Measurements from ENCODE around the gene TAF5L. TPM values are rescaled to one million over a fixed set of nuclear protein-coding genes. Genes with fewer than 3 reads are reported as not detected.

TAF5L gene
- total RNA-seq, 4 donors from 2014 or later: 14.9 to 26.1 (median 18.4) TPM

DNA sequence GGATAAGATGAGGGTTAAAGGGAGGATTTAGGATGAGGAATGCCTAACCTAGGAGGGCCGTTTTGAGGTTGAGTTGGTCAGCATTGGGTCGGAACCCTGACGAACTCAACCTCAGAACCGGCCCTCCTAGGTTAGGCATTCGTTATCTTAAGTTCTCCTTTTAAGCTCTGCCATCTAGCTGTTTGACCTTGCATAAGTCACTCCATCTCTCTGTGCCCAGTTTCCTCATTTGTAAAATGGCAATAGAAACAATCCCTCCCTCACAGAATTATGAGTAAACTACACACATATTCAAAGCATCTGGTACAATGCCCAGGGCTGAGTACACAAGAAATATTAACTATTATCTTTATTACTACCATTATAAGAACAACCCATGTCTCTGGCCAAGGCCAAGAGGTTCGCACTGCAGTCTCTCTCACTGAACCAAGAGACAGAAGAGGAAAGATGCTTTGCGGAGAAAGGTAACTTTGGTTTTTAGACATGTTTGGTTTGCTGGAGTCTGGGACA, 72.2 kb downstream of the TAF5L start:
- intact Hi-C loops (cut with DNase I): no loop called here
- WGBS, 2 donors: 92 to 96% methylated on average over 7 of the region's 7 CpGs

DNA sequence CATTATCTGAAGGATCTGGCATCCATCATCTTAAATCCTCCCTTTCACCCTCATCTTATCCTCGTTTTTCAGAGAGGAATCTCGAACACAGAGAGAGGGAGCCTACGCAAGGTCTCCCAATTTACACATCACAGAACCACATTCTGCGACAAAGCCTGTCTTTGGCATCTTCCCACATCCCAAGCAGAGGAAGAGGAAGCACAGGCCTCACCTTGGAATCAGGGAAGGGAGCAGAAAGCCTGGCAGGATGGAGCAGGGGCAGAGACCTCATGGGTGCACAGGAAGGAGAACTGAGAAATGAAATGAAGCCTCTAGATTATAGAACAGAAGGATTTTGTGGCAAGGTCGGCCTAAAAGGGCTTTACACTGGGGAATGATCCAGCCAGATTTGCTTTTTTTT, 73.2 kb downstream of the TAF5L start:
- Histone ChIP-seq H3K4me1 (peaks cover 11 to 27% of the 10 kb centered on the region in 2 donors), H3K9me3 (no peaks in the 10 kb centered on the region), H3K4me3 (replicated peaks in 1 of 3) (no peak overlapping the region), H3K27me3 (no peaks in the 10 kb centered on the region), H3K27ac (no peak overlapping the region), H3K36me3 (no peaks in the 10 kb centered on the region)
- DNase-seq: no peak
- WGBS, 2 donors: 73 to 74% methylated on average over 5 of the region's 5 CpGs
- intact Hi-C loops (cut with DNase I): no loop called here
- TF ChIP-seq, protein P1, sequence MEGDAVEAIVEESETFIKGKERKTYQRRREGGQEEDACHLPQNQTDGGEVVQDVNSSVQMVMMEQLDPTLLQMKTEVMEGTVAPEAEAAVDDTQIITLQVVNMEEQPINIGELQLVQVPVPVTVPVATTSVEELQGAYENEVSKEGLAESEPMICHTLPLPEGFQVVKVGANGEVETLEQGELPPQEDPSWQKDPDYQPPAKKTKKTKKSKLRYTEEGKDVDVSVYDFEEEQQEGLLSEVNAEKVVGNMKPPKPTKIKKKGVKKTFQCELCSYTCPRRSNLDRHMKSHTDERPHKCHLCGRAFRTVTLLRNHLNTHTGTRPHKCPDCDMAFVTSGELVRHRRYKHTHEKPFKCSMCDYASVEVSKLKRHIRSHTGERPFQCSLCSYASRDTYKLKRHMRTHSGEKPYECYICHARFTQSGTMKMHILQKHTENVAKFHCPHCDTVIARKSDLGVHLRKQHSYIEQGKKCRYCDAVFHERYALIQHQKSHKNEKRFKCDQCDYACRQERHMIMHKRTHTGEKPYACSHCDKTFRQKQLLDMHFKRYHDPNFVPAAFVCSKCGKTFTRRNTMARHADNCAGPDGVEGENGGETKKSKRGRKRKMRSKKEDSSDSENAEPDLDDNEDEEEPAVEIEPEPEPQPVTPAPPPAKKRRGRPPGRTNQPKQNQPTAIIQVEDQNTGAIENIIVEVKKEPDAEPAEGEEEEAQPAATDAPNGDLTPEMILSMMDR (IDR thresholded peaks at IDR 0.05): no peak
- no peak for TF ChIP-seq POLR2A (IDR thresholded peaks at IDR 0.05)

More for the DNA sequence above, 72.2 kb downstream of the TAF5L start:
- H3K4me3 ChIP-seq (replicated peaks in 1 of 3): no peak overlapping the region
- no peak for DNase-seq
- no peak overlapping the region for H3K27ac ChIP-seq
- H3K36me3 ChIP-seq: no peaks in the 10 kb centered on the region
- no peak for TF ChIP-seq POLR2A (IDR thresholded peaks at IDR 0.05)
- TF ChIP-seq, protein P1 (IDR thresholded peaks at IDR 0.05): no peak
- no peaks in the 10 kb centered on the region for H3K27me3 ChIP-seq
- peaks cover 11 to 27% of the 10 kb centered on the region in 2 donors for H3K4me1 ChIP-seq
- no peaks in the 10 kb centered on the region for H3K9me3 ChIP-seq

DNA sequence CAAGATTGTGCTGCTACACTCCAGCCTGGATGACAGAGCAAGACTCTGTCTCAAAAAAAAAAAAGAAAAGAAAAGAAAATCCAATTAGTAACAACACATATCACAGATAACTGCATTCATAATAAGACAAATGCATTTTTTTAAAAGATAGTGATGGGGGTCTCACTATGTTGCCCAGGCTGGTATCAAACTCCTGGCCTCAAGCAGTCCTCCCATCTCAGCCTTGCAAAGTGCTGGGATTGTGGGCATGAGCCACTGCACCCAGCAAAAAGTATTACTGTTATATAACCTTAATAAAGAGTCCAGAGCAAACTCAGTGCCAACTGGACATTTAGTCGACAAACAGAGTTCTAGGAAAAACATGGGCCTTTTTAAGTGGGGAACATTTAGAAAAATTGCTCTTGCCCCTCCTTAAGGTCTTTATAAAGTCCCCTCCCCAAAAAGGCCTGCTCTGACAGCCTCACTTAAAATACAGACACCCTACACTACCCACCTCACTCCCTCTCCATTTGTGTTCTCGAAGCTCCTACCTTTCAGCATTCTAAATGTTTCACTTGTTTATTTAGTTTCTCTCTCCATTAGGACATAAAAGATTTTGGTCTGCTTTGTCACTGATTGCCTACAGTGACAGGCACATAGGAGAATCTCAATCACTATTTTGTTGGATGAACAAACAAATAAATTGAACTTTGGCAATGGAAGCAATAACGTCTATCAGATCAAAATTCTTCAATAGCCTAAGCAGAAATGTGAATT, 74.9 kb downstream of the TAF5L start:
- Histone ChIP-seq H3K4me3 (replicated peaks in 1 of 3) (no peak overlapping the region), H3K9me3 (no peaks in the 10 kb centered on the region), H3K27ac (no peak overlapping the region), H3K4me1 (peaks cover 0 to 13% of the 10 kb centered on the region in 2 donors), H3K36me3 (peaks cover 4 to 6% of the 10 kb centered on the region in 2 donors), H3K27me3 (no peaks in the 10 kb centered on the region)
- DNase-seq: no peak
- no peak for TF ChIP-seq POLR2A (IDR thresholded peaks at IDR 0.05)
- TF ChIP-seq, protein P1 (IDR thresholded peaks at IDR 0.05): no peak
- intact Hi-C loops (cut with DNase I): no loop called here
- 62 to 71% methylated on average over 3 of the region's 3 CpGs for WGBS, 2 donors

DNA sequence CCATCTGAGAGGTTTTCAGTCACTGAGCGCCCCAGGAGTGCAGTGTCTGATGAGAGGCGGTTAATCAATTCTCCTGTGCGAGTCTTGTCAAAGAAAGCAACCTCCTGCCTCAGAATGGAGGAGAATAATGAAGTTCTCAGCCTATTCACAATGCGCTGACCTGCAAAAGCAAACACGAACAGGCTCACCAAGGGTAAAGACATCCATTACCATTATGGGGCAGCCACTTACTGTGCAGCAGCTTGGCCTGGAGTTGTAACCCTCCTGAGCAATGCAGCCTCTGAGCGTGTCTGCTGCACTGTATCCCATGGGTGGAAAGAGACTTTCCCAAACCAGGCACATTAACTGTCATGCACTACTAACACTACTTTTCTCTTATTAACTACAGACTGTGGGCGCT, 78.4 kb downstream of the TAF5L start:
- no peak for DNase-seq
- intact Hi-C loops (cut with DNase I): no loop called here
- Histone ChIP-seq H3K27me3 (no peaks in the 10 kb centered on the region), H3K4me1 (peaks cover 0 to 13% of the 10 kb centered on the region in 2 donors), H3K36me3 (peaks cover 6% of the 10 kb centered on the region in 2 donors), H3K4me3 (replicated peaks in 1 of 3) (no peak overlapping the region), H3K9me3 (no peaks in the 10 kb centered on the region), H3K27ac (no peak overlapping the region)
- TF ChIP-seq, protein P1 (IDR thresholded peaks at IDR 0.05): no peak
- TF ChIP-seq POLR2A (IDR thresholded peaks at IDR 0.05): no peak
- 91% methylated on average over 7 of the region's 7 CpGs for whole genome bisulfite sequencing, 2 donors

DNA sequence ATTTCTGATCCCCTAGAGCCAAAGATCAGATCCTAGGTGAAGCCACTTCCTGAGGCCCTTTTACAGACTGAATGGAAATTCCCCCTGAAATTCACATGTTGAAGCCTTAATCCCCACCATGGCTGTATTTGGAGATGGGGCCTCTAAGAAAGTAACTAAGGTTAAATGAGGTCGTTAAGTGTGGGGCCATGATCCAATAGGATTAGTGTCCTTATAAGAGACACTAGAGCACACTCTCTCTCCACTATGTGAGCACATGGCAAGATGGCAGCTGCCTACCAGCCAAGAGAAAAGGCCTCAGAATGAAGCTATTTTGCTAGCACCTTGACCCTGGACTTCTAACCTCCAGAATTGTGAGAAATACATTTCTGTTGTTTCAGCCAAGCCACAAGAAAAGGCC, 81.3 kb downstream of the TAF5L start:
- intact Hi-C loops (cut with DNase I): no loop called here
- H3K27ac ChIP-seq: no peak overlapping the region
- peaks cover 20% of the 10 kb centered on the region in 2 donors for H3K36me3 ChIP-seq
- DNase-seq: no peak
- peaks cover 0 to under 1% of the 10 kb centered on the region in 2 donors for H3K4me1 ChIP-seq
- H3K9me3 ChIP-seq: no peaks in the 10 kb centered on the region
- 90 to 93% methylated on average over 1 of the region's 1 CpG for WGBS, 2 donors
- TF ChIP-seq, protein P1 (IDR thresholded peaks at IDR 0.05): no peak
- TF ChIP-seq POLR2A (IDR thresholded peaks at IDR 0.05): no peak
- no peak overlapping the region for H3K4me3 ChIP-seq (replicated peaks in 1 of 3)
- no peaks in the 10 kb centered on the region for H3K27me3 ChIP-seq
